Natural killer cell (primary cell): ENCODE data around the gene AEN. TPM values are rescaled to one million over a fixed set of nuclear protein-coding genes. Genes with fewer than 3 reads are reported as not detected.

Experiments
- ATAC-seq, 3 donors: fragments of 150-1000 bp in 2 of 3; fragments of 200-7000 bp in 1 of 3; cut with Tn5 transposase; 1 replicate in 1 of 3; 2 replicates in 2 of 3; pipeline ENCODE4 v1.10.0; 2021; ENCODE audit warnings: mild to moderate bottlenecking in 2 of 3, moderate library complexity in 2 of 3
- DNase-seq, 2 donors: peaks; one replicate each; pipeline versions ENCODE4 v3.0.0 to v3.0.0-alpha.2; 2013 to 2021; ENCODE audit warnings: mixed read lengths in 1 of 2
- H3K27ac ChIP-seq: one replicate; pipeline ENCODE4 v1.5.1; 2013; ENCODE audit warnings: mild to moderate bottlenecking, low read length
- H3K27me3 ChIP-seq: one replicate; pipeline ENCODE4 v1.6.1; 2013; ENCODE audit warnings: low read length; ENCODE audit not compliant: control insufficient read depth, insufficient read depth
- H3K36me3 ChIP-seq: one replicate; pipeline ENCODE4 v1.6.1; 2013; ENCODE audit warnings: low read length; ENCODE audit not compliant: control insufficient read depth, insufficient read depth
- H3K4me1 ChIP-seq: one replicate; pipeline ENCODE4 v1.6.1; 2013; ENCODE audit warnings: low read length; ENCODE audit not compliant: control insufficient read depth, insufficient read depth
- H3K4me3 ChIP-seq: one replicate; pipeline ENCODE4 v1.5.1; 2013; ENCODE audit warnings: low read length
- H3K9me3 ChIP-seq: one replicate; pipeline ENCODE4 v1.6.1; 2013; ENCODE audit warnings: low read length; ENCODE audit not compliant: control insufficient read depth, insufficient read depth
- H3K27ac Mint-ChIP-seq, 2 donors: one replicate each; pipeline ENCODE4 v1.8.0; 2022; ENCODE audit warnings: mild to moderate bottlenecking in 2 of 2, mixed read lengths in 2 of 2, moderate library complexity in 1 of 2
- H3K27me3 Mint-ChIP-seq, 2 donors: one replicate each; pipeline ENCODE4 v1.8.0; 2022; ENCODE audit warnings: low read depth in 2 of 2, mixed read lengths in 2 of 2
- H3K36me3 Mint-ChIP-seq: one replicate; pipeline ENCODE4 v1.8.0; 2022; ENCODE audit warnings: mixed read lengths
- H3K4me1 Mint-ChIP-seq, 2 donors: one replicate each; pipeline ENCODE4 v1.8.0; 2022; ENCODE audit warnings: mixed read lengths in 2 of 2
- H3K4me3 Mint-ChIP-seq: one replicate; pipeline ENCODE4 v1.8.0; 2022; ENCODE audit warnings: mild to moderate bottlenecking, moderate library complexity, mixed read lengths
- H3K9me3 Mint-ChIP-seq, 2 donors: one replicate each; pipeline ENCODE4 v1.8.0; 2022; ENCODE audit warnings: mixed read lengths in 2 of 2
- CTCF ChIP-seq: fragments of 200-600 bp; IDR thresholded peaks from one replicate; pipeline ENCODE4 v1.8.0; 2022; ENCODE audit warnings: antibody characterized with exemption
- WGBS: methylation state at CpG from one replicate; pipeline ENCODE4 v1.1.7; 2013; ENCODE audit warnings: missing lambda C conversion rate; ENCODE audit not compliant: insufficient coverage; 5-methylcytosine and 5-hydroxymethylcytosine counted together
- intact Hi-C: fragments of 100-400 bp; cut with micrococcal nuclease; formaldehyde crosslinking; loops from one replicate; pipeline ENCODE4 v1.14.2; 2022
- total RNA-seq, 4 donors: library from RNA; stranded (reverse); fragments of 120-200 nt in 1 of 4; gene quantifications; one replicate each; pipeline versions ENCODE4 v1.2.3 to v1.2.4, GENCODE V29; 2013 to 2022

The AEN gene
- total RNA-seq, 3 donors from 2014 or later (not counting 1 experiment from before 2014, with no cell fraction given): 19.9 to 26.9 (median 20.9) TPM

GRCh38 chr15:88658070-88658965, 37.2 kb downstream of the AEN start:
- ATAC-seq (no peak), DNase-seq (no peak)
- Mint-ChIP-seq H3K4me3 (no peak overlapping the region), H3K27ac (no peak overlapping the region), H3K4me1 (peaks cover 0 to 17% of the 10 kb centered on the region in 2 donors), H3K36me3 (no peaks in the 10 kb centered on the region), H3K27me3 (no peaks in the 10 kb centered on the region), H3K9me3 (no peaks in the 10 kb centered on the region)
- no peak for TF ChIP-seq CTCF
- intact Hi-C loops: no loop called here
- H3K27me3 ChIP-seq: no peaks in the 10 kb centered on the region
- 79% methylated on average over 13 of the region's 13 CpGs for WGBS
- peaks cover 29% of the 10 kb centered on the region for H3K4me1 ChIP-seq
- H3K4me3 ChIP-seq: no peak overlapping the region
- H3K9me3 ChIP-seq: no peaks in the 10 kb centered on the region
- no peak overlapping the region for H3K27ac ChIP-seq
- H3K36me3 ChIP-seq: peaks cover 10% of the 10 kb centered on the region

- no peaks in the 10 kb centered on the region for H3K27me3 ChIP-seq
- Mint-ChIP-seq H3K36me3 (no peaks in the 10 kb centered on the region), H3K4me3 (no peak overlapping the region), H3K4me1 (peaks cover 0 to 20% of the 10 kb centered on the region in 2 donors), H3K9me3 (no peaks in the 10 kb centered on the region), H3K27ac (peak overlapping the region in 1 of 2 donors; percentile 9), H3K27me3 (no peaks in the 10 kb centered on the region)
- no peak overlapping the region for H3K4me3 ChIP-seq
- no peak for DNase-seq
- intact Hi-C loops: no loop called here
- H3K36me3 ChIP-seq: peaks cover 3% of the 10 kb centered on the region
- 93% methylated on average over 18 of the region's 18 CpGs for WGBS
- no peak overlapping the region for H3K27ac ChIP-seq
- TF ChIP-seq CTCF: no peak
- H3K4me1 ChIP-seq: peaks cover 29% of the 10 kb centered on the region
- no peak for ATAC-seq
- no peaks in the 10 kb centered on the region for H3K9me3 ChIP-seq
These were observed 38.1 kb downstream of the AEN start for GRCh38 chr15:88658972-88659931.

GRCh38 chr15:88661041-88661700, 40.0 kb downstream of the AEN start:
- H3K4me1 ChIP-seq: peaks cover 18% of the 10 kb centered on the region
- TF ChIP-seq CTCF: no peak
- H3K36me3 ChIP-seq: no peaks in the 10 kb centered on the region
- H3K27me3 ChIP-seq: no peaks in the 10 kb centered on the region
- Mint-ChIP-seq H3K4me1 (peaks cover 0 to 13% of the 10 kb centered on the region in 2 donors), H3K27me3 (no peaks in the 10 kb centered on the region), H3K27ac (peak overlapping the region; percentile 9), H3K36me3 (no peaks in the 10 kb centered on the region), H3K4me3 (no peak overlapping the region), H3K9me3 (no peaks in the 10 kb centered on the region)
- H3K27ac ChIP-seq: no peak overlapping the region
- intact Hi-C loops: no loop called here
- H3K4me3 ChIP-seq: no peak overlapping the region
- no peak for DNase-seq
- no peak for ATAC-seq
- no peaks in the 10 kb centered on the region for H3K9me3 ChIP-seq
